Left renal cortex interstitium (tissue), 4 donors: ENCODE results near the gene ENHO. TPM values are rescaled to one million over a fixed set of nuclear protein-coding genes. Genes with fewer than 3 reads are reported as not detected.
"Not testable (repeated sequence)": the region's sequence is repeated elsewhere in the genome, so short reads cannot be mapped to it uniquely, and the experiment has no call there.

Source experiments
- DNase-seq, 4 donors: peaks; one replicate each; pipeline ENCODE4 v3.0.0-alpha.2; 2013; ENCODE audit warnings: low read depth in 4 of 4, low spot score in 2 of 4, missing footprints in 1 of 4
- polyA plus RNA-seq, 4 donors: library from polyadenylated mRNA; unstranded; fragments of 120-200 nt; gene quantifications; one replicate each; pipeline ENCODE4 v1.2.1, GENCODE V29; 2013; ENCODE audit not compliant: insufficient read length in 4 of 4

Gene ENHO
- polyA plus RNA-seq, 4 donors, result 1.5 to 2.8 (median 2.1) TPM

DNA sequence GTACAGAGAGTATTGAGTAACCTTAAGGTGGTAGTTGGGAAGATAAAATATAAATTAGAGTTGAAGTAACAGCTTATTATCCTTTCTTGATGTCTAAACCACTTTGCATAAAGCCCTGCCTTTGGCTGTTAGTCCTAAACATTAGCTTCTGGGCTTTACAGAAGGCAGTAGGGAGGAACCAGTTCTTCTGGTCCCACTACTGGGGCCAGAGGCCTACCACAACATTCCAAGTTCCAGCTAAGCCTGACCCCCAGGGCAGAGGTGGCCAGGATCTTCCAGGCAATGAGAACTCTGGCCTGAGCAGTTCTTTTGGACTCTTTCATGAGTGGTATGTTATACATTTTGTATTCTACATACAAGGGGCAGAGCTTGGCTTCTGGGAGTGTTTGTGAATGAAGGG, 38.1 kb downstream of the ENHO start:
- no peak for DNase-seq

DNA sequence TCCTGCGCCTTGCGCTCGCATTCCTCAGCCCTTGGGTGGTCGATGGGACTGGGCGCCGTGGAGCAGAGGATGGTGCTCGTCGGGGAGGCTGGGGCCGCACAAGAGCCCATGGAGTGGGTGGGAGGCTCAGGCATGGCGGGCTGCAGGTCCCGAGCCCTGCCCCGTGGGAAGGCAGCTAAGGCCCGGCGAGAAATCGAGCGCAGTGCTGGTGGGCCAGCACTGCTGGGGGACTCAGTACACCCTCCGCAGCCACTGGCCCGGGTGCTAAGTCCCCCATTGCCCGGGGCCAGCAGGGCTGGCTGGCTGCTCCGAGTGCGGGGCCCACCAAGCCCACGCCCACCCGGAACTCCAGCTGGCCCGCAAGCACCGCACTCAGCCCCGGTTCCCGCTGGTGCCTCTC, 40.0 kb downstream of the ENHO start:
- DNase-seq, result not testable (repeated sequence)

DNA sequence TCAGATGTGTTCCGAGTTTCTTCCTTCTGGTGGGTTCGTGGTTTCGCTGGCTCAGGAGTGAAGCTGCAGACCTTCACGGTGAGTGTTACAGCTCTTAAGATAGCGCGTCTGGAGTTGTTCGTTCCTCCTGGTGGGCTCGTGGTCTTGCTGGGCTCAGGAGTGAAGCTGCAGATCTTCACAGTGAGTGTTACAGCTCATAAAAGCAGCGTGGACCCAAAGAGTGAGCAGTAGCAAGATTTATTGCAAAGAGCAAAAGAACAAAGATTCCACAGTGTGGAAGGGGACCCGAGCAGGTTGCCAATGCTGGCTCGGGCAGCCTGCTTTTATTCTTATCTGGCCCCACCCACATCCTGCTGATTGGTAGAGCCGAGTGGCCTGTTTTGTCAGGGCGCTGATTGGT, 41.2 kb downstream of the ENHO start:
- not testable (repeated sequence) for DNase-seq

DNA sequence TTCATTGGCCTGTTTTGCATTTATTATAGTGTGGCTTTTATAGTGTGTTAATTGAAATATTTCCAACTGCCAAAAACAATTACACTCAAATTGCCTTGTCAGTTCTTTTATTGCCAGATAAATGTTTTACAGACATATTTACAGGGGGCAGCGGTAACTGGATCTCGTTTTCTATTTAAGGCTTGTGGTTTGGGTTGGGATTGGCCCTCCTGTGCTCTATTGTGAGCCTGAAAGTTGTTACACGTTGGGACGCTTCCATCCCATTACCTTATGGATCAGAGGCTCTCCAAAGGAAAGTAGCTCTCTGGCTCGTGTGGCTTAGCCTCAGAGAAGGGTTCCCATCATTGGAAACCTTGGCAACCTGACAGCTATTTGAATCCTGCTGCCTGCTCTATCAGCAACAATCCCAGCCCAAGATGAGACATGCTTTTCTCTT, 43.3 kb downstream of the ENHO start:
- DNase-seq, result no peak

DNA sequence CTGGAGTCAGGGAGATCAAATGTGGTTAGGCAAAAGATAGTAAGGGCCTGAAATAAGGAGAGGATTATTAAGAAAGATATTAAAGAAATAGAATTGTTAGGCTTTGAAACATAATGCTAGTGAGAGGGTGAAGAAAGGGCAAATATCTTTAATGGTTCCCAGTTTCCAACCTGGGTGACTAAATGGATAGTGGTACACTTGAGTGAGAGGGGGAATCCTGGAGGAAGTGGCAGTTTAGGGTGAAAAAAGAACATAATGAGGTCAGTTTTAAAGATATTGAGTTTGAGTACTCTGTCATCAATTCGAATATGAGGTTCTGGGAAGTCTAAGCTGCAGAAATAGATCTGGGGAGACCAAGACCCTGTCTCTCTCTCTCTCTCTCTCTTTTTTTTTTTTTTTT, 45.2 kb downstream of the ENHO start:
- DNase-seq, result no peak

DNA sequence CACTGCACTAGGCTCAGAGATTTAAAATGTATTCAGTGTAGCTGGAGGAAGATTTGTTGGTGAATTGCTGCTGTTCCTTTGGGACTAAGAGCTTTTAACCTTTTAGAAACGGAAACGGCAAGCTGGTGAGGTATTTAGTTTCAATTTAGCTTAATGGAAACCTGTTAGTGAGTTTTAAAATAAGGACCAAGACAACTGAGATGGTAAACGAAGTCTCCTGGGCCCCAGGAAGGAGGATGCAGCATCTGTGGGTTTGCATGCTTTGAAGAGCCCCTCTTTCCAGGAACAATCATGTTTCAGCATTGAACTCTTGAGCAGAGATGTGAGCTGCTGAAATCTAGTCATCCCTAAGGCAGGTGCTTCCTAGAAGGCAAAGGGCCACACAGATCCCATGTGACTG, 47.7 kb downstream of the ENHO start:
- no peak for DNase-seq

Other genes starting within 250 kb of the ENHO start
- gene KIF24, start 193.7 kb downstream of the ENHO start, polyA plus RNA-seq, result 1 to 10 TPM; 5.1 to 7.3 (median 6.4) TPM
- gene NUDT2, start 193.4 kb downstream of the ENHO start, polyA plus RNA-seq, result 10 to 100 TPM; 23.8 to 29.5 (median 25.8) TPM
- 10 to 100 TPM in 1 of 4 donors, 1 to 10 TPM in 3; 6.7 to 10.2 (median 9.5) TPM for gene MYORG, start 146.1 kb downstream of the ENHO start, polyA plus RNA-seq
- 10 to 100 TPM; 12.9 to 15.2 (median 13.4) TPM for gene FAM219A, start 64.4 kb downstream of the ENHO start, polyA plus RNA-seq
- gene DNAI1, start 64.2 kb downstream of the ENHO start, polyA plus RNA-seq, result 1 to 10 TPM in 3 of 4 donors, under 1 TPM in 1; 0.99 to 5.7 (median 3.7) TPM
- 10 to 100 TPM; 33.1 to 59.9 (median 47.4) TPM for gene CNTFR, start 66.7 kb upstream of the ENHO start, polyA plus RNA-seq
- gene RPP25L, start 89.1 kb upstream of the ENHO start, polyA plus RNA-seq, result 10 to 100 TPM; 26.5 to 38.1 (median 30.7) TPM
- 100 to 1,000 TPM in 3 of 4 donors, 10 to 100 TPM in 1; 95.2 to 108 (median 103) TPM for gene DCTN3, start 97.5 kb upstream of the ENHO start, polyA plus RNA-seq
- gene ARID3C, start 106.1 kb upstream of the ENHO start, polyA plus RNA-seq, result under 1 TPM in 3 of 4 donors, not detected in 1; 0.16 to 0.21 (median 0.19) TPM
- 10 to 100 TPM; 44.0 to 57.1 (median 49.5) TPM for gene SIGMAR1, start 114.8 kb upstream of the ENHO start, polyA plus RNA-seq
- gene GALT, start 123.7 kb upstream of the ENHO start, polyA plus RNA-seq, result 10 to 100 TPM; 57.7 to 88.7 (median 70.9) TPM
- gene IL11RA, start 129.2 kb upstream of the ENHO start, polyA plus RNA-seq, result 10 to 100 TPM; 45.0 to 77.6 (median 68.5) TPM
- under 1 TPM in 3 of 4 donors, not detected in 1; 0.23 to 0.44 (median 0.41) TPM for gene CCL27, start 139.7 kb upstream of the ENHO start, polyA plus RNA-seq
- gene CCL19, start 168.3 kb upstream of the ENHO start, polyA plus RNA-seq, result under 1 TPM in 1 of 4 donors, not detected in 3; 0.28 TPM
- 10 to 100 TPM in 2 of 4 donors, 1 to 10 TPM in 2; 6.5 to 21.2 (median 10.8) TPM for gene CCL21, start 187.1 kb upstream of the ENHO start, polyA plus RNA-seq